ENCODE measurements around the gene ZNF567.
A peak's percentile ranks its signal among the peaks of the same experiment; 100 is the strongest.

The ZNF567 gene

GRCh38 chr19:36745870-36746269, 58.5 kb downstream of the ZNF567 start (continued):
- TF ChIP-seq ZNF202 (tag by site-specific recombination; IDR thresholded peaks at IDR 0.05; ENCODE audit: borderline replicate concordance): no peak
- TF ChIP-seq ZNF184 (tag by site-specific recombination; IDR thresholded peaks at IDR 0.05): peak; percentile 73; the same call in 1 of the 2 replicates
- TF ChIP-seq HIC1 (tag by site-specific recombination; IDR thresholded peaks at IDR 0.05): no peak
- no peak for TF ChIP-seq ZNF311 (tag by site-specific recombination; IDR thresholded peaks at IDR 0.05; ENCODE audit: borderline replicate concordance)
- TF ChIP-seq ZNF23 (tag by site-specific recombination; IDR thresholded peaks at IDR 0.05; ENCODE audit: borderline replicate concordance): no peak
- TF ChIP-seq EGR2 (tag by site-specific recombination; IDR thresholded peaks at IDR 0.05; ENCODE audit: low read depth): no peak
- no peak for TF ChIP-seq SP2 (tag by site-specific recombination; IDR thresholded peaks at IDR 0.05)
- TF ChIP-seq SCRT1 (tag by site-specific recombination; IDR thresholded peaks at IDR 0.05; ENCODE audit: borderline replicate concordance): no peak
- TF ChIP-seq ZNF350 (tag by site-specific recombination; IDR thresholded peaks at IDR 0.05): peak; percentile 54; the same call in 1 of the 2 replicates
- peak; percentile 29; the same call in 1 of the 2 replicates for TF ChIP-seq ZNF24 (tag by site-specific recombination; IDR thresholded peaks at IDR 0.05)
- TF ChIP-seq PATZ1 (tag by site-specific recombination; IDR thresholded peaks at IDR 0.05): no peak
- TF ChIP-seq ZNF558 (tag by site-specific recombination; IDR thresholded peaks at IDR 0.05): 0 out of 2 replicates have a peak, but pooled peaks have one; percentile 29

GRCh38 chr19:36747750-36748149, 60.3 kb downstream of the ZNF567 start:
- POLR2A ChIA-PET: no interaction called here

GRCh38 chr19:36748431-36749275, 61.2 kb downstream of the ZNF567 start:
- POLR2A ChIA-PET: no interaction called here
- H3K9me3 ChIP-seq (ENCODE audit: control insufficient read depth, insufficient read depth, low read depth, low read length): peaks cover 77% of the 10 kb centered on the region
- no peaks in the 10 kb centered on the region for H3K4me1 ChIP-seq (ENCODE audit: control insufficient read depth, insufficient read depth, low read length)
- CTCF ChIA-PET: no interaction called here
- H3K36me3 ChIP-seq (ENCODE audit: control insufficient read depth in 2 of 2, insufficient read depth in 1 of 2, low read length in 2 of 2): peaks cover 81 to 89% of the 10 kb centered on the region in 2 experiments
- no peak overlapping the region for H3K4me3 ChIP-seq (ENCODE audit: low read depth, low read length)
- no peak overlapping the region for H3K27ac ChIP-seq (ENCODE audit: extremely low read depth, low read depth, low read length)
- TF ChIP-seq ZNF18 (tag by site-specific recombination; IDR thresholded peaks at IDR 0.05) (peak; percentile 94), ZNF175 (tag by site-specific recombination; IDR thresholded peaks at IDR 0.05) (no peak), SETDB1 (IDR thresholded peaks at IDR 0.05; ENCODE audit: insufficient read length, low read length) (peak; percentile 89), ZNF155 (tag by site-specific recombination; IDR thresholded peaks at IDR 0.05) (no peak), ZNF654 (tag by site-specific recombination; IDR thresholded peaks at IDR 0.05; ENCODE audit: low read depth) (no peak), KLF17 (tag by site-specific recombination; IDR thresholded peaks at IDR 0.05) (no peak), ZNF404 (tag by site-specific recombination; IDR thresholded peaks at IDR 0.05) (no peak), ZNF274 (IDR thresholded peaks at IDR 0.05; ENCODE audit: low read length) (peak; percentile 47), ZNF274 (tag by site-specific recombination; IDR thresholded peaks at IDR 0.05; ENCODE audit: borderline replicate concordance) (peak; percentile 83; the same call in 1 of the 2 replicates), GLI2 (tag by site-specific recombination; IDR thresholded peaks at IDR 0.05; ENCODE audit: borderline replicate concordance, low read depth) (no peak), TRIM28 (IDR thresholded peaks at IDR 0.05; ENCODE audit: borderline replicate concordance, low read length) (peak; percentile 91)

More at GRCh38 chr19:36747750-36748149, 60.3 kb downstream of the ZNF567 start:
- peaks cover 71% of the 10 kb centered on the region for H3K9me3 ChIP-seq (ENCODE audit: control insufficient read depth, insufficient read depth, low read depth, low read length)
- no peak overlapping the region for H3K4me3 ChIP-seq (ENCODE audit: low read depth, low read length)
- TF ChIP-seq ZNF114 (tag by site-specific recombination; IDR thresholded peaks at IDR 0.05) (no peak), TRIM28 (IDR thresholded peaks at IDR 0.05; ENCODE audit: borderline replicate concordance, low read length) (peak; percentile 19; the same call in 1 of the 2 replicates), SETDB1 (IDR thresholded peaks at IDR 0.05; ENCODE audit: insufficient read length, low read length) (peak; percentile 87), ZNF157 (tag by site-specific recombination; IDR thresholded peaks at IDR 0.05) (0 out of 2 replicates have a peak, but pooled peaks have one; percentile 4), ZNF169 (tag by site-specific recombination; IDR thresholded peaks at IDR 0.05) (0 out of 2 replicates have a peak, but pooled peaks have one; percentile 3), ZNF184 (tag by site-specific recombination; IDR thresholded peaks at IDR 0.05) (peak; percentile 61; the same call in 1 of the 2 replicates), KLF16 (tag by site-specific recombination; IDR thresholded peaks at IDR 0.05) (no peak), ZNF274 (IDR thresholded peaks at IDR 0.05; ENCODE audit: low read length) (no peak; the same call in 1 of the 2 replicates), ZNF274 (tag by site-specific recombination; IDR thresholded peaks at IDR 0.05; ENCODE audit: borderline replicate concordance) (peak; percentile 68; the same call in 1 of the 2 replicates)
- H3K4me1 ChIP-seq (ENCODE audit: control insufficient read depth, insufficient read depth, low read length): no peaks in the 10 kb centered on the region
- CTCF ChIA-PET: no interaction called here
- no peak overlapping the region for H3K27ac ChIP-seq (ENCODE audit: extremely low read depth, low read depth, low read length)
- H3K36me3 ChIP-seq (ENCODE audit: control insufficient read depth in 2 of 2, insufficient read depth in 1 of 2, low read length in 2 of 2): peaks cover 72 to 85% of the 10 kb centered on the region in 2 experiments
